HepG2 (cell line): ENCODE data around the gene FBXW8. TPM values are rescaled to one million over a fixed set of nuclear protein-coding genes. Genes with fewer than 3 reads are reported as not detected.

Source experiments
- MNT ChIP-seq: fragments of 450-650 bp; IDR thresholded peaks from 2 replicates; pipeline ENCODE4 v1.6.1; 2016
- NR2F1 ChIP-seq, 2 experiments: fragments of 450-650 bp in 1 of 2; formaldehyde crosslinking in 1 of 2; IDR thresholded peaks; 2 replicates each; pipeline versions ENCODE4 v1.5.0 to v1.6.1; 2016 to 2020; ENCODE audit warnings: mild to moderate bottlenecking in 1 of 2, missing compliant biosample characterization in 1 of 2, missing genetic modification reagents in 1 of 2, moderate library complexity in 1 of 2
- PBX3 ChIP-seq: sonication (generic); formaldehyde crosslinking; IDR thresholded peaks from 2 replicates; pipeline ENCODE4 v1.8.1; 2023; ENCODE audit warnings: missing genetic modification reagents, inconsistent platforms, borderline replicate concordance
- REST ChIP-seq, 2 experiments: IDR thresholded peaks; 2 replicates each; pipeline ENCODE4 v1.6.1; 2011 to 2012; ENCODE audit warnings: low read length in 2 of 2, borderline replicate concordance in 1 of 2, low read depth in 1 of 2, mild to moderate bottlenecking in 1 of 2, moderate library complexity in 1 of 2
- SRSF9 ChIP-seq: fragments of 200-400 bp; formaldehyde crosslinking; IDR thresholded peaks from 2 replicates; pipeline ENCODE4 v1.6.1; 2018; ENCODE audit warnings: borderline replicate concordance, mild to moderate bottlenecking, low read depth, low read length; ENCODE audit not compliant: insufficient read depth, poor library complexity, severe bottlenecking
- TFDP2 ChIP-seq: sonication (generic); formaldehyde crosslinking; IDR thresholded peaks from 2 replicates; pipeline ENCODE4 v1.4.0; 2020; ENCODE audit warnings: missing genetic modification reagents
- WIZ ChIP-seq: sonication (generic); formaldehyde crosslinking; IDR thresholded peaks from 2 replicates; pipeline ENCODE4 v1.5.1; 2020; ENCODE audit warnings: mild to moderate bottlenecking, missing genetic modification reagents
- ZC3H13 ChIP-seq: sonication (generic); formaldehyde crosslinking; IDR thresholded peaks from 2 replicates; pipeline ENCODE4 v1.8.1; 2023; ENCODE audit warnings: mild to moderate bottlenecking, missing genetic modification reagents, moderate library complexity
- ZNF234 ChIP-seq: sonication (generic); formaldehyde crosslinking; conservative IDR thresholded peaks from 2 replicates; pipeline ENCODE4 v1.5.1; 2020; ENCODE audit warnings: mild to moderate bottlenecking, missing genetic modification reagents
- ZNF329 ChIP-seq: sonication (generic); formaldehyde crosslinking; IDR thresholded peaks from 2 replicates; pipeline ENCODE4 v1.9.0; 2021; ENCODE audit warnings: low read depth, mild to moderate bottlenecking, missing genetic modification reagents
- ZNF33B ChIP-seq: sonication (generic); formaldehyde crosslinking; IDR thresholded peaks from 2 replicates; pipeline ENCODE4 v1.5.1; 2020; ENCODE audit warnings: mild to moderate bottlenecking, missing genetic modification reagents
- ZNF530 ChIP-seq: sonication (generic); formaldehyde crosslinking; IDR thresholded peaks from 2 replicates; pipeline ENCODE4 v1.5.0; 2020; ENCODE audit warnings: low read depth, mild to moderate bottlenecking, missing genetic modification reagents
- polyA plus RNA-seq, 8 experiments: library from polyadenylated mRNA; depleted of rRNA in 3 of 8; stranded (reverse) in 7 of 8; unstranded in 1 of 8; fragments of >200 nt; fragmentation: Illumina TruSeq in 4 of 8; extraction: Trizol in 4 of 8; gene quantifications; 2 replicates each; pipeline versions ENCODE4 v1.2.1 to v1.2.3, GENCODE V29; 2011 to 2016; ENCODE audit warnings: low read depth in 4 of 8, missing spikeins in 1 of 8, mixed read lengths in 1 of 8; ENCODE audit not compliant: insufficient read depth in 1 of 8
- total RNA-seq, 5 experiments: library from RNA; depleted of rRNA; stranded (reverse); fragments of >200 nt; fragmentation: Illumina TruSeq; extraction: Trizol; gene quantifications; 2 replicates each; pipeline ENCODE4 v1.2.3, GENCODE V29; 2016; ENCODE audit warnings: low read depth in 1 of 5
- TF ChIP-seq, protein P1 (sequence below): sonication (generic); formaldehyde crosslinking; IDR thresholded peaks from 2 replicates; pipeline ENCODE4 v1.5.1; 2020; ENCODE audit warnings: mild to moderate bottlenecking, moderate library complexity, missing genetic modification reagents
- TF ChIP-seq, protein P2 (sequence below): sonication (generic); formaldehyde crosslinking; IDR thresholded peaks from 2 replicates; pipeline ENCODE4 v1.5.1; 2020; ENCODE audit warnings: mild to moderate bottlenecking, missing genetic modification reagents, moderate library complexity
- TF ChIP-seq, protein P3 (sequence below): sonication (generic); formaldehyde crosslinking; IDR thresholded peaks from 2 replicates; pipeline ENCODE4 v1.9.0; 2022; ENCODE audit warnings: missing genetic modification reagents, mild to moderate bottlenecking, borderline replicate concordance

FBXW8 gene
- total and polyA plus RNA-seq, 2 of the 13 experiments (the other 11 are each of a cell fraction or from before 2014, with no cell fraction given), result 5.1 to 5.9 TPM

GRCh38 chr12:116916714-116917114 is 6.0 kb downstream of the FBXW8 start (continued):
- TF ChIP-seq, protein P1, sequence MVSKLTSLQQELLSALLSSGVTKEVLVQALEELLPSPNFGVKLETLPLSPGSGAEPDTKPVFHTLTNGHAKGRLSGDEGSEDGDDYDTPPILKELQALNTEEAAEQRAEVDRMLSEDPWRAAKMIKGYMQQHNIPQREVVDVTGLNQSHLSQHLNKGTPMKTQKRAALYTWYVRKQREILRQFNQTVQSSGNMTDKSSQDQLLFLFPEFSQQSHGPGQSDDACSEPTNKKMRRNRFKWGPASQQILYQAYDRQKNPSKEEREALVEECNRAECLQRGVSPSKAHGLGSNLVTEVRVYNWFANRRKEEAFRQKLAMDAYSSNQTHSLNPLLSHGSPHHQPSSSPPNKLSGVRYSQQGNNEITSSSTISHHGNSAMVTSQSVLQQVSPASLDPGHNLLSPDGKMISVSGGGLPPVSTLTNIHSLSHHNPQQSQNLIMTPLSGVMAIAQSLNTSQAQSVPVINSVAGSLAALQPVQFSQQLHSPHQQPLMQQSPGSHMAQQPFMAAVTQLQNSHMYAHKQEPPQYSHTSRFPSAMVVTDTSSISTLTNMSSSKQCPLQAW, result 0 out of 2 replicates have a peak, but pooled peaks have one; percentile 56
- no peak for TF ChIP-seq ZNF33B (CRISPR knock-in tag)
- 0 out of 4 replicates have a peak, but pooled peaks of 1 of the 2 experiments have one; percentile 11 for TF ChIP-seq REST (IDR thresholded peaks at IDR 0.05; ENCODE audit: borderline replicate concordance in 1 of 2, low read depth in 1 of 2, low read length in 2 of 2)
- TF ChIP-seq, protein P2, sequence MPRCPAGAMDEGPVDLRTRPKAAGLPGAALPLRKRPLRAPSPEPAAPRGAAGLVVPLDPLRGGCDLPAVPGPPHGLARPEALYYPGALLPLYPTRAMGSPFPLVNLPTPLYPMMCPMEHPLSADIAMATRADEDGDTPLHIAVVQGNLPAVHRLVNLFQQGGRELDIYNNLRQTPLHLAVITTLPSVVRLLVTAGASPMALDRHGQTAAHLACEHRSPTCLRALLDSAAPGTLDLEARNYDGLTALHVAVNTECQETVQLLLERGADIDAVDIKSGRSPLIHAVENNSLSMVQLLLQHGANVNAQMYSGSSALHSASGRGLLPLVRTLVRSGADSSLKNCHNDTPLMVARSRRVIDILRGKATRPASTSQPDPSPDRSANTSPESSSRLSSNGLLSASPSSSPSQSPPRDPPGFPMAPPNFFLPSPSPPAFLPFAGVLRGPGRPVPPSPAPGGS, result no peak
- TF ChIP-seq ZNF329 (CRISPR knock-in tag), result no peak
- no peak for TF ChIP-seq ZNF530 (CRISPR knock-in tag)
- no peak for TF ChIP-seq ZNF234 (CRISPR knock-in tag)
- TF ChIP-seq SRSF9, result no peak
- TF ChIP-seq PBX3 (CRISPR knock-in tag), result no peak
- no peak for TF ChIP-seq TFDP2
- TF ChIP-seq WIZ (CRISPR knock-in tag), result 0 out of 2 replicates have a peak, but pooled peaks have one; percentile 35
- peak; percentile 43; the same call in 1 of the 2 replicates for TF ChIP-seq MNT
- peak in 1 of 2 experiments; percentile 78; a peak in 2 of 4 replicates for TF ChIP-seq NR2F1 (CRISPR knock-in tag; IDR thresholded peaks at IDR 0.05)
- TF ChIP-seq ZC3H13, result no peak
- TF ChIP-seq, protein P3, sequence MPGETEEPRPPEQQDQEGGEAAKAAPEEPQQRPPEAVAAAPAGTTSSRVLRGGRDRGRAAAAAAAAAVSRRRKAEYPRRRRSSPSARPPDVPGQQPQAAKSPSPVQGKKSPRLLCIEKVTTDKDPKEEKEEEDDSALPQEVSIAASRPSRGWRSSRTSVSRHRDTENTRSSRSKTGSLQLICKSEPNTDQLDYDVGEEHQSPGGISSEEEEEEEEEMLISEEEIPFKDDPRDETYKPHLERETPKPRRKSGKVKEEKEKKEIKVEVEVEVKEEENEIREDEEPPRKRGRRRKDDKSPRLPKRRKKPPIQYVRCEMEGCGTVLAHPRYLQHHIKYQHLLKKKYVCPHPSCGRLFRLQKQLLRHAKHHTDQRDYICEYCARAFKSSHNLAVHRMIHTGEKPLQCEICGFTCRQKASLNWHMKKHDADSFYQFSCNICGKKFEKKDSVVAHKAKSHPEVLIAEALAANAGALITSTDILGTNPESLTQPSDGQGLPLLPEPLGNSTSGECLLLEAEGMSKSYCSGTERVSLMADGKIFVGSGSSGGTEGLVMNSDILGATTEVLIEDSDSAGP (CRISPR knock-in tag), result 0 out of 2 replicates have a peak, but pooled peaks have one; percentile 31
